ENCODE results near the gene GTPBP6. TPM values are rescaled to one million over a fixed set of nuclear protein-coding genes. Genes with fewer than 3 reads are reported as not detected.

Gene GTPBP6, protein sequence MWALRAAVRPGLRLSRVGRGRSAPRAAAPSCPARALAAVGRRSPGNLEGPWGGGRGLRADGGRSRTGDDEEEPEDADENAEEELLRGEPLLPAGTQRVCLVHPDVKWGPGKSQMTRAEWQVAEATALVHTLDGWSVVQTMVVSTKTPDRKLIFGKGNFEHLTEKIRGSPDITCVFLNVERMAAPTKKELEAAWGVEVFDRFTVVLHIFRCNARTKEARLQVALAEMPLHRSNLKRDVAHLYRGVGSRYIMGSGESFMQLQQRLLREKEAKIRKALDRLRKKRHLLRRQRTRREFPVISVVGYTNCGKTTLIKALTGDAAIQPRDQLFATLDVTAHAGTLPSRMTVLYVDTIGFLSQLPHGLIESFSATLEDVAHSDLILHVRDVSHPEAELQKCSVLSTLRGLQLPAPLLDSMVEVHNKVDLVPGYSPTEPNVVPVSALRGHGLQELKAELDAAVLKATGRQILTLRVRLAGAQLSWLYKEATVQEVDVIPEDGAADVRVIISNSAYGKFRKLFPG
- 26.4 and 35.5 TPM in 2 replicates for total RNA-seq

DNA sequence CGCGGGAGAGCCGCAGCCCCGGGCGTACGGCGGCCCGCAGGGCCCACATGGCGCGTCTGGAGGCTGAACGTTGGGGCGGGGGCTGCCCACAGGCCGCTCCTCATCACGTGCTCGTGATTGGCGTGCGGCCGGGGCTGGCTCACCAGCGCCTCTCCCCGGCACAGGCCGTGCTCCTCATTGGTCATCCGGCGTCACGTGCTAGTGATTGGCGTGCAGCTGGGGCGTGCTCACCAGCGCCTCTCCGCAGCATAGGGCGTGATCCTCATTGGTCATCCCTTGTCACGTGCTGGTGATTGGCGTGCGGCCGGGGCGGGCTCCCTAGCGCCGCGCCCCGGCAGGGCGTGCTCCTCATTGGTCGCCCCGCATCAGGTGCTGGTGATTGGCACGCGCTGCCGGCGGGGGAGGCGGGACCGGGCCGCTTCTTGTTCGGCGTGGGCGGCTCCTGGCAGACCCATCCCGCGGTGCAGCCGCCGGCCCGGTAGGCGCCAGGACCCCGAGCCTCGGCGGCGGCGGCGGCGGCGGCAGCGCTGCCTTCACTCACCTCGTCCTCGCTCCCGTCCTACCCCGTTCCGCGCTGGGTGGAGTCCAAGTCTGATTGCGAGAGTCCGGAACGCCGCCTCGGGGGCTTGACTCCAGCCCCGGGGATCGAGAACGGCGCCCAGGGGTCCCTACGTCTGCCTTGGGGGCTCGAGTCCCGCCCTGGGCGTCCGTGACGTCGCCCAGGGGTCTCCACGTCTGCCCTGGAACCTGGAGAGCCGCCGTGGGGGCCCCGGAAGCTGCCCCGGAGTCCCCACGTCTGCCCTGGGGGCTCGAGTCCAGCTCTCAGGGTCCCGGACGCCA, at the start of gene GTPBP6:
TSS of gene GTPBP6 (minus strand) at position 58 of the 840 bp plus-strand sequence. CDS start at position 49, 9 bp downstream.

DNA sequence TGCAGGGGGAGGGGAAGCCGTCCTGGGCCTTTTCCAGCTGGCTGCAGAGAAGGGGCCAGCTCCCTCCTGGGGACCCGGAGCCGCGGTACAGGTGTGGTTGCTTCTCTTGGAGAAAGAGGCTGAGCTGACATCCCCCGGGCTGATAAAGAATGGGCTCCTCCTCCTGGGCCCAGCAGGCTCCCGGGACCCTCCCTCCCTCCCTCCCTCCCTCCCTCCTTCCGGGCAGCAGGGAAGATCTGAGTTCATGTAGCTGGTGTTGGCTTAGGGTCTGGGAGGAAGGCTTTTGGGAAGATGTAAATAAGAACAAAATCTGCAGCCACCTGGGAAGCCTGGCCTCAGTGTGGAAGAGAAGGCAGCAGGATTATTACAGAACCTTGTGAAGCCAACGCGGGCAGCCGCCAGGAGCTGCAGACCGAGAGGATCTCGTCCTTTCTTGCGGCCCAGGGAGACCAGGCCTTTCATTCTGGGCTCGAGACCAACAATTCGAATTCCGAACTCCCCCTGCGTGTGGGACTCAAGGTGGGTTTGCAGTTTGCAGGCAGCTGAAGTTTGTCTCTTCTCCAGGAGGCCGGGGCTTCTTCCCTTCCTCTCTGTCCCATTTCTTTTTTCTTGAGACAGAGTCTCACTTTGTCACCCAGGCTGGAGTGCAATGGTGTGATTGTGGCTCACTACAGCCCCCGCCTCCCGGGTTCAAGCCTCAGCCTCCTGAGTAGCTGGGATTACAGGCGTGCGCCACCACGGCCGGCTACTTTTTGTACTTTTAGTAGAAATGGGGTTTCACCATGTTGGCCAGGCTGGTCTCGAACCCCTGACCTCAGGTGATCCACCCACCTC, 37.2 kb downstream of the GTPBP6 start, which contains the start of gene PLCXD1:
TSS of gene PLCXD1 (plus strand) at position 216 of the 834 bp plus-strand sequence. CDS start 2,807 bp downstream, outside the sequence.

Other genes with a start within 250 kb of the GTPBP6 start
- 6.2 and 27.5 TPM in 2 replicates for gene PLCXD1, start 37.4 kb downstream of the GTPBP6 start, total RNA-seq
- gene PPP2R3B, start 68.1 kb upstream of the GTPBP6 start, total RNA-seq, result 14.0 and 19.1 TPM in 2 replicates